A549 (cell line): ENCODE measurements around the gene PLCB1. TPM values are rescaled to one million over a fixed set of nuclear protein-coding genes. Genes with fewer than 3 reads are reported as not detected.

Source experiments
- ATAC-seq, 2 experiments: fragments of 200-7000 bp in 1 of 2; fragments of >200 bp in 1 of 2; cut with Nextera tagmentation in 1 of 2; cut with Tn5 transposase in 1 of 2; 3 replicates each; pipeline versions ENCODE4 v1.8.0 to v1.9.1; 2018 to 2020; ENCODE audit warnings: mild to moderate bottlenecking in 1 of 2, moderate library complexity in 1 of 2
- CTCF ChIA-PET: fragments of 300-600 bp; sonication (Branson Sonifier 250); formaldehyde crosslinking; extraction: SDS; loops from one replicate; lab custom pipeline; 2021; ENCODE audit warnings: antibody characterized with exemption, inconsistent platforms; lab: Yijun Ruan, JAX
- POLR2A ChIA-PET: fragments of 350-600 bp; formaldehyde crosslinking; extraction: SDS; loops from one replicate; lab custom pipeline; 2021; ENCODE audit warnings: antibody characterized with exemption, inconsistent platforms; lab: Yijun Ruan, JAX
- DNase-seq, 2 experiments: peaks; one replicate each; pipeline versions ENCODE4 v3.0.0 to v3.0.0-alpha.2; 2011 to 2016; ENCODE audit warnings: low read depth in 1 of 2, low spot score in 1 of 2
- FAIRE-seq: peaks from 2 replicates; lab custom pipeline; 2011; peaks lifted over from hg19 to GRCh38; lab: Jason Lieb, UNC
- H3K27ac ChIP-seq, 2 experiments: fragments of >200 bp; sonication (Bioruptor Twin); formaldehyde crosslinking; 3 replicates each; pipeline ENCODE4 v1.5.1; 2016 to 2017
- H3K4me1 ChIP-seq: fragments of >200 bp; sonication (Bioruptor Twin); formaldehyde crosslinking; 3 replicates; pipeline ENCODE4 v1.6.1; 2016
- H3K4me2 ChIP-seq: fragments of >200 bp; sonication (Bioruptor Twin); formaldehyde crosslinking; 3 replicates; pipeline ENCODE4 v1.6.1; 2016
- H3K4me3 ChIP-seq: fragments of >200 bp; sonication (Bioruptor Twin); formaldehyde crosslinking; 3 replicates; pipeline ENCODE4 v1.5.1; 2016
- H3K9me3 ChIP-seq: fragments of >200 bp; sonication (Bioruptor Twin); formaldehyde crosslinking; 3 replicates; pipeline ENCODE4 v1.6.1; 2016
- ATOH8 ChIP-seq: fragments of 250-450 bp; sonication (Bioruptor Pico); IDR thresholded peaks from 2 replicates; pipeline ENCODE4 v1.5.0; 2020; ENCODE audit warnings: low read depth, mild to moderate bottlenecking, moderate library complexity
- BCL3 ChIP-seq: fragments of >200 bp; sonication (Bioruptor Twin); formaldehyde crosslinking; IDR thresholded peaks from 3 replicates; pipeline ENCODE4 v1.6.1; 2016
- ELK1 ChIP-seq: fragments of 150-350 bp; IDR thresholded peaks from 2 replicates; pipeline ENCODE4 v1.6.1; 2014; ENCODE audit warnings: low read depth, mild to moderate bottlenecking, low read length
- ESRRA ChIP-seq: fragments of 150-350 bp; IDR thresholded peaks from 2 replicates; pipeline ENCODE4 v1.6.1; 2014; ENCODE audit warnings: mild to moderate bottlenecking, low read length, borderline replicate concordance
- FOSB ChIP-seq: fragments of 250-450 bp; sonication (Bioruptor Pico); IDR thresholded peaks from 2 replicates; pipeline ENCODE4 v1.5.0; 2020; ENCODE audit warnings: mild to moderate bottlenecking, moderate library complexity
- FOSL2 ChIP-seq, 2 experiments: fragments of 450-650 bp in 1 of 2; fragments of >200 bp in 1 of 2; sonication (Bioruptor Twin) in 1 of 2; formaldehyde crosslinking; IDR thresholded peaks; 2 replicates each; pipeline versions ENCODE4 v1.5.0 to v1.6.1; 2016 to 2020; ENCODE audit warnings: mild to moderate bottlenecking in 1 of 2, moderate library complexity in 1 of 2
- HEYL ChIP-seq: fragments of 250-450 bp; sonication (Bioruptor Pico); IDR thresholded peaks from 2 replicates; pipeline ENCODE4 v1.8.0; 2021; ENCODE audit warnings: mild to moderate bottlenecking, moderate library complexity
- MAFK ChIP-seq: fragments of 450-650 bp; IDR thresholded peaks from 2 replicates; pipeline ENCODE4 v1.6.1; 2014; ENCODE audit not compliant: partially characterized antibody
- MYC ChIP-seq: IDR thresholded peaks from 2 replicates; pipeline ENCODE4 v1.6.1; 2012; ENCODE audit warnings: mild to moderate bottlenecking, inconsistent platforms, low read length, improper control_type of control experiment, borderline replicate concordance
- PHF8 ChIP-seq: fragments of 200-600 bp; sonication (generic); IDR thresholded peaks from 2 replicates; pipeline ENCODE4 v1.6.1; 2016; ENCODE audit warnings: low read depth, mild to moderate bottlenecking, antibody characterized with exemption, moderate library complexity, borderline replicate concordance
- POLR2A ChIP-seq: IDR thresholded peaks from 2 replicates; pipeline ENCODE4 v1.6.1; 2012; ENCODE audit warnings: mild to moderate bottlenecking, low read length
- RARB ChIP-seq: fragments of 250-450 bp; sonication (Bioruptor Pico); IDR thresholded peaks from 2 replicates; pipeline ENCODE4 v1.8.0; 2021; ENCODE audit warnings: mild to moderate bottlenecking, moderate library complexity
- RNF2 ChIP-seq: fragments of 200-600 bp; sonication (generic); IDR thresholded peaks from 2 replicates; pipeline ENCODE4 v1.6.1; 2016; ENCODE audit warnings: low read depth, mild to moderate bottlenecking, antibody characterized with exemption, moderate library complexity, borderline replicate concordance
- SMC3 ChIP-seq: fragments of >200 bp; sonication (Bioruptor Twin); formaldehyde crosslinking; IDR thresholded peaks from 3 replicates; pipeline ENCODE4 v1.6.1; 2018; ENCODE audit warnings: inconsistent platforms
- SREBF2 ChIP-seq: fragments of 450-650 bp; IDR thresholded peaks from 2 replicates; pipeline ENCODE4 v1.6.1; 2014; ENCODE audit warnings: mild to moderate bottlenecking, moderate library complexity
- ZNF302 ChIP-seq: fragments of 250-450 bp; sonication (Bioruptor Pico); IDR thresholded peaks from 2 replicates; pipeline ENCODE4 v1.9.0; 2021; ENCODE audit warnings: inconsistent platforms, mild to moderate bottlenecking, moderate library complexity
- ZSCAN20 ChIP-seq: fragments of 250-450 bp; sonication (Bioruptor Pico); IDR thresholded peaks from 2 replicates; pipeline ENCODE4 v1.8.0; 2022; ENCODE audit warnings: mild to moderate bottlenecking, moderate library complexity
- WGBS: methylation state at CpG from one replicate; pipeline ENCODE4 v1.1.6; 2017; ENCODE audit errors: missing lambda C conversion rate; 5-methylcytosine and 5-hydroxymethylcytosine counted together
- polyA plus RNA-seq, 4 experiments: library from polyadenylated mRNA; depleted of rRNA in 3 of 4; stranded (reverse); fragments of >200 nt; fragmentation: RNase III in 1 of 4; extraction: RNeasy Plus Mini Kit Qiagen cat#74134 plus additional on column Dnase treatment in 1 of 4; gene quantifications; 2 replicates in 3 of 4; 3 replicates in 1 of 4; pipeline ENCODE4 v1.2.3, GENCODE V29; 2011 to 2017

Gene PLCB1
- polyA plus RNA-seq, 2 of the 4 experiments (the other 2 are of a cell fraction), result 0.97 to 6.3 TPM

GRCh38 chr20:8196096-8196495, 64.0 kb downstream of the PLCB1 start:
- H3K27ac ChIP-seq, result no peak overlapping the region
- no peak for TF ChIP-seq ATOH8 (CRISPR knock-in tag)
- H3K4me1 ChIP-seq, result no peaks in the 10 kb centered on the region
- ATAC-seq (no peak), DNase-seq (no peak), FAIRE-seq (no peak)
- H3K4me2 ChIP-seq, result no peak overlapping the region
- WGBS, result 23% methylated on average over 1 of the region's 1 CpG
- peaks cover 10% of the 10 kb centered on the region; the same call in 1 of the 3 replicates for H3K9me3 ChIP-seq
- ChIA-PET CTCF (no interaction called here), POLR2A (no interaction called here)
- H3K4me3 ChIP-seq, result no peak overlapping the region

- H3K27ac ChIP-seq, result no peak overlapping the region
- no peaks in the 10 kb centered on the region for H3K4me1 ChIP-seq
- H3K9me3 ChIP-seq, result no peaks in the 10 kb centered on the region
- CTCF ChIA-PET, result no interaction called here
- no peak overlapping the region for H3K4me2 ChIP-seq
- DNase-seq (no peak), FAIRE-seq (peak; percentile 51), ATAC-seq (no peak)
- TF ChIP-seq MAFK (peak; percentile 70), PHF8 (no peak)
- H3K4me3 ChIP-seq, result no peak overlapping the region
- POLR2A ChIA-PET, result no interaction called here
Observed at GRCh38 chr20:8200220-8200619, 68.2 kb downstream of the PLCB1 start.

- no peak for TF ChIP-seq HEYL (CRISPR knock-in tag)
- TF ChIP-seq POLR2A, result no peak
- TF ChIP-seq PHF8, result no peak
- TF ChIP-seq RARB (CRISPR knock-in tag), result no peak
- TF ChIP-seq RNF2, result no peak
- no peak for TF ChIP-seq ELK1
- TF ChIP-seq FOSB, result no peak
- no peak for TF ChIP-seq MAFK
- TF ChIP-seq ZSCAN20 (CRISPR knock-in tag), result no peak
- TF ChIP-seq ATOH8 (CRISPR knock-in tag), result no peak
- TF ChIP-seq ZNF302, result no peak
- H3K9me3 ChIP-seq, result no peaks in the 10 kb centered on the region
- DNase-seq (no peak), FAIRE-seq (no peak), ATAC-seq (no peak)
- H3K4me3 ChIP-seq, result no peak overlapping the region
- 26% methylated on average over 1 of the region's 1 CpG for WGBS
- peaks cover 9% of the 10 kb centered on the region; the same call in 1 of the 3 replicates for H3K4me1 ChIP-seq
- ChIA-PET POLR2A (no interaction called here), CTCF (no interaction called here)
- no peak overlapping the region for H3K27ac ChIP-seq
- H3K4me2 ChIP-seq, result no peak overlapping the region
Observed at GRCh38 chr20:8203366-8203765, 71.3 kb downstream of the PLCB1 start.

GRCh38 chr20:8205996-8206395, 73.9 kb downstream of the PLCB1 start:
- ATAC-seq (no peak), FAIRE-seq (peak; percentile 54), DNase-seq (peak in 1 of 2 experiments; percentile 35)
- TF ChIP-seq MYC (no peak), FOSL2 (IDR thresholded peaks at IDR 0.05) (no peak), FOSL2 (CRISPR knock-in tag; IDR thresholded peaks at IDR 0.05) (no peak), RARB (CRISPR knock-in tag) (no peak), FOSB (no peak), ESRRA (no peak), BCL3 (no peak), SMC3 (no peak), SREBF2 (no peak)
- Histone ChIP-seq H3K4me1 (peaks cover 9% of the 10 kb centered on the region; the same call in 1 of the 3 replicates), H3K9me3 (no peaks in the 10 kb centered on the region), H3K4me3 (no peak overlapping the region), H3K4me2 (peak overlapping the region; percentile 15; the same call in 2 of the 3 replicates), H3K27ac (no peak overlapping the region)
- POLR2A ChIA-PET, result no interaction called here
- WGBS, result 2% methylated on average over 1 of the region's 1 CpG
- CTCF ChIA-PET, result no interaction called here
